Activated T-cell treated with anti-CD3 and anti-CD28 coated beads, Interleukin-2, amount 50 U/mL, for 1 hour (primary cell): ENCODE measurements around the gene SRPK2.
"Not testable (repeated sequence)": the region's sequence is repeated elsewhere in the genome, so short reads cannot be mapped to it uniquely, and the experiment has no call there.

Source experiments
- DNase-seq: peaks from one replicate; pipeline ENCODE4 v3.0.0-alpha.2; 2020

Gene SRPK2

DNA sequence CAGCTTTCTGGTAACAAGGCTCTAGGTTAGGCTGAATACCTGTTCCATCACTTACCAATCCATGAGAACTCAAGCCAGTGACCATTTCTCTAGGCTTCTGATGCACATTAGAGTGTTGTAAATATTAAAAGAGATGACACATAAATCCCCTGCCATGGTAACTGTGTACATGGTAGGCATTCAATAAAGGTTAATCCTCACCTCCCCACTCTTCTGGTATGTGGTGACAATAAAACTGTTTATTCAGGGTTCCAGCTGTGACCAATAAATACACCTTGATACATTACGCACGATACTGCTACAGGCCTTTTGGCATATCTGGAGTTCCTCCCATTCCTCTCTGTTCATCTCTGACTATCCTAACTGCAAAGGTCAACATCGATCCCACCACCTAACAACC is 171.9 kb downstream of the SRPK2 start:
- DNase-seq, result no peak

DNA sequence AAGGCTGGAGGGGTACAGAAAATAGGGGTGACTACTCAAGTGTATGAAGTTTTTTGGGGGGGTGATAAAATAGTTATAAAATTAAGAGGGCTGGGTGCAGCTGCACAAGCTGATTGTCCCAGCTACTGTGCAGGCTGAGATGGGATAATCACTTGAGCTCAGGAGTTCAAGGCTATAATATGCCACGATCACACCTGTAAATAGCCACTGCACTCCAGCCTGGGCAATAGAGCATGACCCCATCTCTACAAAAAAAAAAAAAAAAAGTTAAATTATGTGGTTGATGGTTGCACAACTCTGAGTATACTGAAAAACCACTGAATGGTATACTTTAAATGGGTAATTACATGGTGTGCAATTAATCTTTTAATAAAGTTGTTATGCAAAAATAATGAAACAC is 172.9 kb downstream of the SRPK2 start:
- no peak for DNase-seq

DNA sequence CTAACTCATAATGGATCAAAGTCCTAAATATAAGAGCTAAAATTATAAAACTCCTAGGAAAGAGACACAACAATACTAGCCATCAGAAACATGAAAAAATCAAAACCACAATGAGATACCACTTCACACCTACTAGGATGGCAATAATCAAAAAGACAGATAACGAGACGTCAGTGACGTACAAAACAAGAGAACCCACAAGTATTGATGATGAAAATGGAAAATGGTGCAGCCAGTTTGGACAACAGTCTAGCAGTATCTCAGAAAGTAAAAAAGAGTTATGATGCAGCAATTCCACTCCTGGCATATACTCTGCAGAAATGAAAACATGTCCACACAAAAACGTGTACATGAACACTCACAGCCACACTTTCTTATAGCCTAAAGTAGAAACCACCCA is 173.5 kb downstream of the SRPK2 start:
- DNase-seq, result no peak

DNA sequence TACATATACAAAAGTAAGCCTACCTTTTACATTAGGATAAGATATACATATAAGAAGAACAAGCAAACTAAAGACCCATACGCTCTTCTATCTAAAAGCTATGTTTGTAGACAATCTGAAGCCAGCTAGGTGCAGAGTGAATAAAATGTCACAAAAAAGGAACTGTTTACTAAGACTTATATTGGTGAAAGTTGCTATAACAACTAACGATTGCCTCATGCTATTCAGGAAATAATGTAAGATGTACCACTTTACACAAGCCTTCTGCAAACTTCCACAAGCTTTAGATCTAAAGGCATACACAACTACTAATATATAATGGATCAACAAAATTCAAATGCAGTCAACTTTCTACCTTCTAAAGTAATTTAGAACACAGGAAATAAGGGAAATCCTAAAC is 175.1 kb downstream of the SRPK2 start:
- DNase-seq, result no peak

DNA sequence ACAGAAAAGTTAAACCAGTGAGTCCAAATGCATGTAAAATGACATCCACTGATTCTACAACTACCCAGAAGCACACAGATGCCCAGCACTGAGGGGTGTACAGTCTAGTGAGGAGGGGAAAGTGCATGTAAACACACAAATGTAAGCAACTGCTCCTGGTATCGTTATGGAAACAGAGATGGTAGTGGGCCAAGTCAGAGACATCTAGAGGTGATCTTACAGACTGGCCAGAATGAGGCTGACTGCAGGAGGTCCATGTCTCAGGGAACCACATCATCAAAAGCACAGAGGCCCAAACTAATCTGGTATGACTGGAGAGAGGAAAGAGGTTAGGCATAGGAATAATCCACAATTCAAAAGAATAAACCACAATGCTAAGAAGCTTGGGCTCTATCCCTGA is 176.5 kb downstream of the SRPK2 start:
- DNase-seq, result no peak

DNA sequence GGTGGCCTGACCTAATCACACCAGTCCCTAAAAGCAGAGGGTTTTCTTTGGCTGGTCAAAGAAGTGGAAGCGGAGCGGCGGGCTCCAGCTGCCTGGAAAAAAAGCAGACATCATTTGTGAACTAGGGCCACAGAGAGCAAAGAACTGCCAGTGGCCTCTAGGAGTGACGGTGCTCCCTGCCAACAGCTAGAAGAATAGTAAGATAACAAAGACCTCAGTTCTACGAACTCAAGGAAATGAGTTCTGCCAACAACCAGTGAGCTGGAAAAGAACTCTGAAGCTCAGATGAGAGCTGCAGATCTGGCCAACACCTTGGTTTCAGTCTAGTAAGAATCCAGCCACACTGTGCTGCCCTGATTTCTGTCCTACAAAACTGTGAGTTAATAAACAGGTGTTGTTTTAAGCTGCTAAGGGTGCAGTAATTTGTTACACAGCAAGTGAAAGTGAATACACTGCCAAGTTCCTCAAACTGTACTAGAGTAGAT is 178.0 kb downstream of the SRPK2 start:
- no peak for DNase-seq

DNA sequence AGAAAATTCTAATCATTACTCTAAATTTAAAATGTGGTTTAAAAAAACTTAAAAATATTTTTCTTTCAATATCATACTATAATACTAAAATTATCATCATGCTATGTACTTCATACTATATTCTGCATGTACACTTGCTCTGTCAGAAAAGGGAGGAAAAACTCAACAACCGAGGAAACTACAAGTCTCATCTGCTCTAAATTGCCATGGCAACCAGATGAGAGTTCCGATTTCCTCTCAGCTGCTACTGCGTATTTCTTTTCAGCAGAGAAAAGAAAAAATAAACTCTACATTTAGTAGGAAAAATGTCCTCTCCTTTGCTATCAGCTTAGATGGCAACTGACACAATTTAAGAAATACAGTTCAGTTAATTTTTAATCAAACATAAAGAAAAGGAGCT is 178.9 kb downstream of the SRPK2 start:
- DNase-seq, result no peak

DNA sequence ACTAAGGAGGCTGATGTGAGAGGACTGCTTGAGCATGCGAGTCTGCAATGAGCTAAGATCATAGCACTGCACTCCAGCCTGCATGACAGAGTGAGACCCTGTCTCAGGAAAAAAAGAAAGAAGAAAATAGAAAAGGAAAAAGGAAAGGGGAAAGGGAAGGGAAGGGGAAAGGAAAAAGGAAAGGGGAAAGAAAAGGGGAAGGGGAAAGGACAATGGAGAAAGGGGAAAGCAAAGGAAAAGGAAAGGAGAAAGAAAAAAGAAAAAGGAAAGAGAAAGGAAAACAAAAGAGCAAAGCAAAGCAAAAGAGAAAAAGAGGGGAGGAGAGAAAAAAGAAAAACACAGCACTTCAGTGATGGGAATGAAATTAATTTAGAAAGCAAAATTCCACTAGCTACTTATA is 179.3 kb downstream of the SRPK2 start:
- DNase-seq, result no peak

DNA sequence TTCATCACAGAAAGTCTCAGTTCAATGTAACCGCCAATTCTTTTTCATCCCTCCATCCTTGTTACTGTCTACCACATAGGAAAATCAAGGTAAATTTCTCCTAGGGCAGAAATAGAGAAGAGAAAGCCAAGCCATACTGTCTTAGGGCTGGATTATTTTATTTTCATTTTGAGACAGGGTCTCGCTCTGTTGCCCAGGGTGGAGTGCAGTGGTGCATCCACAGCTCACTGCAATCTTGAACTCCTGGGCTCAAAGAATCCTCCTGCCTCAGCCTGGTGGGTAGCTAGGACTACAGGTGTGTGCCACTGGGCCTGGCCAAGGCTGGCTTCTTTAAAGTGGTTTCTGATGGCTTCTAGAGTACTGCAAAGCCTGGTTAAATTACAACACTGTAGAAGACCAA is 181.7 kb downstream of the SRPK2 start:
- no peak for DNase-seq

DNA sequence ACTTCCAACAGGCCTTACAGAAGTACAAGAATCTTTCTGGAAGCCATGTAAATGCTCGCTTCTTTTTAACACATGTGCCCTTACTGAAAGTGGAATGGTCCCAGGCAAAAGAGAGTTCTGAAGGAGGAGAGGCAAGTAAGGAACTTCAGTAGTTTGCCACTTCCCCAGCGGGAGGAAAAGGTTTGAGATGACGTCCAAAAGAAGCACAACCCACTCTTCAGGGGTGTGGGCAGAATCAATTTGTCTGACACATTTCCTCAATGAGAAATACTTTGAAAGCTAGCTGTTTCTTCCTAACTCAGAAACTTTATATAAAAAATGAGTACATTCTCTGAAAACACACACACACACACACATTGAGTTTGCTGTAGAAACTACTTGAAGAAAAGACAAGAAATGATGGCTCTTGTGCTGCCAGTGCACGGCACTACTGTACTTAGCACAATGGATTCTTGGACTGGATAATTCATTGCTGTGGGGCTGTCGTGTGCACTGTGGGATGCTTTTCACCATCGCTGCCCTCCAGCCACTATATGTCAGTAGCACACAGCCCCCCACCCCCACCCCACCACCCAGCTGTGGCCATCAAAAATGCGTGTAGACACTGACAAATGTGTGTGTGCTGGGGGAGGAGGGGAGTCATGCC is 183.0 kb downstream of the SRPK2 start:
- DNase-seq, result no peak

DNA sequence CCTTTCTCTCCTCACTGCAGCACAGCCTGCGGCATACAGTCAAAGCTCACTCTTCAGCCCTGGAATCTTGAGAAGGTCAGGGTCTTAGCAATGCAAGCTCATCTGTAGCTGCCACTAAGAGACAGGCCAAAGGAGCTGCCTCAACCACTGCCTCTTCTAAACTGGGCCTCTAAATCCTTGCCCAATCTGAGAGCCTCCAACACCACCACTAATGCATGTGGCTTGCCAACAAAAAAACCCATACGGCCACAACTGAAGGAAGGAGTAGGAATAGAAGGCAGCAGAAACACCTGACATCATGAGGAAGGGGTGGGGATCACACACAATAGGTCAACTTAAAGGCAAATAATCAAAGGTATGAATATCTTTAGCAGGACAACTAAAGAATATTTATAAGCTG is 183.8 kb downstream of the SRPK2 start:
- DNase-seq, result no peak

DNA sequence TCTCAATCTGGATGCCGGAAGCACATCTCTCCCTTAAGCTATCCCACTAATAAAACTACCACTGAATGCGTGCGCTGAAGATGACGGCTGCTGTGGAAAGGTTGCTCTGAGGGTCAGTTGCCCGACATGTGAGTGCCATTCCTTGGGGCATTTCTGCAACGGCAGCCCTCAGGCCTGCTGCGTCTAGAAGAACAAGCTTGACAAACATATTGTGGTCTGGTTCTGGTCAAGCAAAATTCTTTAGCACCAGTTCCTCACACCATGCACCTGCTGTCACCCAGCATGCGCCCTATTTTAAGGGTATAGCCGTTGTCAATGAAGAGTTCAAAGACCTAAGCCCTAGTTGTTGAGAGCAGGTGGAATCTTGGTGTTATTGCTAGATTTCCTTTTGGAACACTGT is 184.2 kb downstream of the SRPK2 start:
- DNase-seq, result no peak

DNA sequence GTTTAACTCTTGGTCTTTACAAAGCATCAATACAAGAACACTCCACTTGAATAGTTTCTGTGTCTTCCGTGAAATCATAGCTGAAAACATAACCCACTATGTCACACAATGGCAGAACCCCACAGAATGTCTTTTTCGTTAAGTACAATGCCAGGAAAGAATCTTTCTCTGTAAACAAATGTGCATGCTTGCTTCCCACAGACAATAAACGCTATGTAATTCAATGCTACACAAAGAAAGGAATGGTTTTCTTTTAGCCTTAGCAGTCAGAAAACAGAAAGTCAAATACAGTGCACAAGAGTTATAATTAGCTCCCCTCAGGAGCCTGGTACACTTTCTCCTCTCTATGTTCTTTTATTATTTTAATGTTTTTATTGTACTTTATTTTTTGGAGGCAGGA is 186.1 kb downstream of the SRPK2 start:
- no peak for DNase-seq

DNA sequence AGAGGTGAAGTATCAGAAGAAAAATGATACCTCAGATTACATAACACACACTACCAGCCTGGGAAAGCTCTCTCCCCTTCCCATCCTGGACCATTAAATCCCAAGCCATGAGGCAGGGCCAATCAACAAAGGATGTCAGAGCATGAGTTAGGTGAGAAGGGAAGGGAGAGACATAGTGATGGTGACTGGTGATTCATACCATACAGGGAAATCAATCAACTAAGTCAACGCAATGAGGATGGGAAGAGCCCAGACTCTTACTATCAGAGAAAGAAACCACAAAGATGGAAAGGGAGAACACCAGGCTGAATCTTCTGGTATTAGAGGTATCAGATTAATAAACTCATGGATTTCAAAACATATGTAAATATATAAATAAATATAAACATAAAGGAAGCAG is 189.3 kb downstream of the SRPK2 start:
- no peak for DNase-seq

DNA sequence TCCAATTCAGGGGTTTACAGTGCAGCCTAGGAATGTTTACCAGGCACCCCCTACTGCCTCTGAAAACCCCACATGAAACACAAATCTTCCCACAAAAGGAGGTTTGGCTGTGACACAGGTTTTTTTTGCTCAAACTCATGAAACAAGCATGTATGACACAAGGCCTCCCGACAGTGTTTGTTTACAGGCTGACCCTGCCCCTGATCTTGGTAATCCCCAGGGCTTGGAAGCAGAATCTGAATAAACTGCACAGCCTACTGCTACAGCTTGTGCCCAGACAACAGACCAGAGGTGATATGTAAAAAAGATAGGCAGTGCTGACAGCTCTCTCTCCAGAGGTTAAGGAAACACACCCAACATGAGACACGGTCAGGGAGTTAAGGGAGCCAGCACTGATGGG is 190.5 kb downstream of the SRPK2 start:
- no peak for DNase-seq

DNA sequence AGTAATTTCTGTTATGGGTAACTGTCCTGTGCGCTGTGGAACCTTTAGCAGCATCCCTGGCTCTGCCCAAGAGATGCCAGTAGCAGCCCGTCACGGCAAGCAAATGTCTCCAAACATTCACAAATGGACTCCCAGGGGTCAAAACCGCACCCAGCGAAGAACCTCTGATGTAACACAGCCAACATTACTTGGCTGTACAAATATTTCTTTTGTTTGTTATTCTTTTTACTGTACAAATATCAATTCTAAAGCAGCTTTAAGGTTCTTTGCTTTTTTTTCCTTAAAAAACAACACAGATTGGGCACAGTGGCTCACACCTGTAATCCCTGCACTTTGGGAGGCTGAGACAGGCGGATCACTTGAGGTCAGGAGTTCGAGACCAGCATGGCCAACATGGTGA is 192.2 kb downstream of the SRPK2 start:
- no peak for DNase-seq

DNA sequence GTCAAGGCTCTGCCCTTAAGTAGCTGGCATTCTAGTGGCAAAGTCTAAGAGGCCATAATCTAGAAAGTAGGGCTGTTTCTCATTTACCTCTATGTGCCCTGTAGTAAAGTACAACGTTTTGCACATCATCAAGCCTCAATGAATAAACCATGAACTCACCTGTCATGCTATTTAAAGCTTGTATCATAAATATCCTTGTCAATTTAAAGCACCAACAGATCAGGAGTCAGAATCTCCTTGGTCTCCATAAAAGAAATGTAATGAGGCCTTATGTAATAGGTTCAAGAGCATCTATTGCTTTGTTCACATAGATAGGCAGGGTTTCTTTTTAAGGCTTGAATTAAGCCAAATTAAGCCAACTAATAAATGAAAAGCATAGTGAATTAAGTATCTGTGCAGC is 192.8 kb downstream of the SRPK2 start:
- DNase-seq, result no peak

DNA sequence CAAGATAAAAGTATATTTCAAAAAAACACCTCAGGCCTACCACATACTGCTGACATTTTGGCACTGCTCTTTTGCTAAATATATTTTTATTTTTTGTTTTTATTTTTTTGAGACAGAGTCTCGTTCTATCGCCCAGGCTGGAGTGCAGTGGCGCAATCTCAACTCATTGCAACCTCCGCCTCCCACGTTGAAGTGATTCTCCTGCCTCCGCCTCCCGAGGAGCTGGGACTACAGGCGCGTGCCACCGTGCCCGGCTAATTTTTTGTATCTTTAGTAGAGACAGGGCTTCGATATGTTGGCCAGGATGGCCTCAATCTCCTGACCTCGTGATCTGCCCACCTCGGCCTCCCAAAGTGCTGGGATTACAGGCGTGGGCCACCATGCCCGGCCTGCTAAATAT is 193.8 kb downstream of the SRPK2 start:
- DNase-seq, result not testable (repeated sequence)

DNA sequence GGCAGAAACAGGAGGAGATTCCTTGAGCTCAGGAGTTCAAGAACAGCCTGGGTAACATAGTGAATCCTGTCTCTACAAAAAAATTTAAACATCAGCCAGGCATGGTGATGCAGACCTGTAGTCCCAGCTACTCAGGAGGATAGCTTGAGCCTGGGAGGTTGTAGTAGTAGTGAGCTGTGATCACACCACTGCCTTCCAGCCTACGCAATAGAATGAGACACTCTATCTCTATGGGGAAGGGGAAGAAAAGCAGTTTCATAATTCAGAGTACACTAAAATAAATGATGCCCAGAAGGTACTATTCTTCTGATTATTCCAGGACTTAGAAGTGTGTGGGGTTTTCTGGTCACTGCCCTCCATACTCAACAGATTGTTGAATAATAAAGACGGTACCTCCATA is 197.4 kb downstream of the SRPK2 start:
- DNase-seq, result no peak

DNA sequence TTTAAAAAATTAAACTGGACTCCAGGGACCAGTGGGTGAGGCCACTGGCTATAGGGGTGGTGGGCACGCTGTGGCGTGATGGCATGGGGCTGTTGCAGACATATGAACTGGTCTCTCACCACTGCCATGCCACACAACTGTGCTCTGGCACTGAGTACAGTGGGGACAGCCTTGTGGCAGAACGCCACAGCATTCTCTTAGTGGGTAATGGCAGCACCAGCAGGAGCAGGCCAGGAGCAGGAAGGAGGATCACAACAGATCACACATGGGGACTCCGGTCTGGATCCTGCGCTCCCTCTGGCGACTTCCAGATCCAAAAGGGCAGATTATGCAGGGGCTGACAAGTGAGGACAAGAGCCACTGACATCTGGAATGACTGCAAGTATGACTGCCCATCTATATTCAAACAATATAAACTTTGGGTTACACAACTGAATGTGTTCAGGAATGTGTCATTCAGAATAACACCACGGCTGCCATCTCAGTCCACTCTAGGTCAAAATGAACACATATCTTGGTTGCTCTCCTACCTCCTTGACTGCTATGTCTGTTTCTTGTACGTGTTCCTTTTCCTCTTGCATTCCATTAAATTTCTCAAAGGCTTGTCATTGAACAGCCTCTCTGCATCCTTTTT is 198.7 kb downstream of the SRPK2 start:
- DNase-seq, result no peak

DNA sequence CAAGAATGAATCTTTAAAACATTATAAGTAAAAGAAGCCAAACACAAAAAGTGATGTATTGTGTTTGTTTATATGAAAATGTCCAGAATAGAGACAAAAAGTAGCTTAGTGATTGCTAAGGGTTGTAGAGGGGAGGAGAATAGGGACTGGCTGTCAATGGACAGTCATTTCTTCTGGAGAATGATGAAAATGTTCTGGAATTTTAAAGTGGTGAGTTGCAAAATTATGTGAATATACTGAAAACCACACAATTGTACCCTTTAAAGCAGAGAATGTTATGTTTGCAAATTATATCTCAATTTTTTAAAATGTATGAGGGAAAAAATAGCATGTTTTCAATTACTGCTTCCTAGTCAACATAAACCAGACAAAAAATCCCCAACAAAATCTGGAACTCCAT is 200.5 kb downstream of the SRPK2 start:
- no peak for DNase-seq

DNA sequence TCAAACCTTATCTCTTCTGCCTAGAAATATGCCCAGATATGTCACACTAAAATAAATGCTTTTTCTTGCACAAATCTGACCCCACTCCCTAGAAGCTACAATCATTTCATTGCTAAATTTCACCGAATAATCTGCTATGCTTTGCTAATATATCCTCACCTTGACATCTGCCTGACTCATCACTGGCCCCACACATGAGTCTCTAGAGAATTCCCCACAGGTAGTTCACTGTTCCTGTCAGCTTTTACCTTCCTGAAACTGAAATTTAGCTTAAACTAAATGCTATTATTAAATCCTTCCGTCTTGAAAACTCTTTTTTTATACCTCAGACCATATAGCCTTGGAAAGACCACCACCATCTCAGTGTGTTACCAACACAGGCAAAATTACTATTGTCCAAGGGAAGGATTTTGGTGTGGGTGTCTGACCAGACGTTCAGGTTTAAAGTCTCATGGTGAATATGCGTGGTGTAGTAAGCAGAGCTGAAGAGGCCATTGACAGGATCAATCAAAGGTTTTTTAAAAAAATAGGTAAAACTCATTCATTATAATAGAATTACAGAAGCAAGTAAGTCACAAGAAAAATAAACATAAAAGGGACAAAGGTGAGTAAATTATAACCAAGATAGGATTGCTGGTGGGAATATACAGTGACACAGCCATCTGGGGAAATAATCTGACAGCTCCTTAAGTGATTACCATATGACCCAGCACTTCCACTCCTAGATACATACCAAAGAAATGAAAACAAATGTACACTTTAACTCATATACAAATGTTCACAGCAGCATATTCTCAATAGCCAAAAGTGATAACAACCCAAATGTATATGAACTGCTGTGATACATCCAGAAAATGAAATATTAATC is 201.2 kb downstream of the SRPK2 start:
- DNase-seq, result no peak

DNA sequence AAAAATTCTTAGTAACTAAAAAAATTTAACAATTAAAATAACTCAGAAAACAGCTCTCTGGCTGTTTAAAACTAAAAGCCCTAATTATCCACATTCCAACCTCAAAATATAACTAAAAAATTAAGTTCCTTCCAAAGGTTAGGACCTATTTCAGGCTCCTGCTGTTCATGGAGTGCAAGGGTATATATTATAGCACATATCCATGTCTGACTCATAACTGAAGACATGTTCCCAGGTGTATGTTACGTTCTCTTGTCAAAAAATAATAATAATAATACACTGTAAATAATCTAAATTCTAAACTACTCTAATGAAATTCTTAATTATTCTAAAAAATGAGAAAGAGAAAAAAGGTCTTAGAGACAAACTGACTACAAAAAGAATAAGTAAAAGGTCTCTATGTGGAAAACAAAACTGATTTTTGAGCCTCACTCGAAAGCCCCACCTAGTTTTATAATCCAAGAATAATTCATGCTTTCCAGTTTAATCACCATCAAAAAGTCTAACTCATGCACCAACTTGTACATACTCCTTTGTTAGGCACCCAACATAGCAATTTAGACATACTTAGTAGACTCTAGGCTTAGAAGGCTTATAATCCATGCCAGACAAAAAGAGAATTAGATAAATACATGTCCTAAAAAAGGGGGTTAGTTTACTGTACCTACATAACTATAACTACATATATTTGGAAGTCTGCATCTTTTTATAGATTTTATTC is 203.3 kb downstream of the SRPK2 start:
- no peak for DNase-seq
